T-helper 2 cell treated with Interferon-gamma antibody and Interleukin-4, amounts not matched to agents 100 ng/mL and 5 ng/mL, for 36 hours (primary cell): Measurements from ENCODE around the gene TNXB. TPM values are rescaled to one million over a fixed set of nuclear protein-coding genes. Genes with fewer than 3 reads are reported as not detected.

Source experiments
- intact Hi-C: fragments of 100-400 bp; cut with micrococcal nuclease; formaldehyde crosslinking; loops from one replicate; pipeline ENCODE4 v1.15.1; 2023
- total RNA-seq: library from RNA; stranded (reverse); gene quantifications from 2 replicates; pipeline ENCODE4 v1.2.3, GENCODE V29; 2022

The TNXB gene, protein sequence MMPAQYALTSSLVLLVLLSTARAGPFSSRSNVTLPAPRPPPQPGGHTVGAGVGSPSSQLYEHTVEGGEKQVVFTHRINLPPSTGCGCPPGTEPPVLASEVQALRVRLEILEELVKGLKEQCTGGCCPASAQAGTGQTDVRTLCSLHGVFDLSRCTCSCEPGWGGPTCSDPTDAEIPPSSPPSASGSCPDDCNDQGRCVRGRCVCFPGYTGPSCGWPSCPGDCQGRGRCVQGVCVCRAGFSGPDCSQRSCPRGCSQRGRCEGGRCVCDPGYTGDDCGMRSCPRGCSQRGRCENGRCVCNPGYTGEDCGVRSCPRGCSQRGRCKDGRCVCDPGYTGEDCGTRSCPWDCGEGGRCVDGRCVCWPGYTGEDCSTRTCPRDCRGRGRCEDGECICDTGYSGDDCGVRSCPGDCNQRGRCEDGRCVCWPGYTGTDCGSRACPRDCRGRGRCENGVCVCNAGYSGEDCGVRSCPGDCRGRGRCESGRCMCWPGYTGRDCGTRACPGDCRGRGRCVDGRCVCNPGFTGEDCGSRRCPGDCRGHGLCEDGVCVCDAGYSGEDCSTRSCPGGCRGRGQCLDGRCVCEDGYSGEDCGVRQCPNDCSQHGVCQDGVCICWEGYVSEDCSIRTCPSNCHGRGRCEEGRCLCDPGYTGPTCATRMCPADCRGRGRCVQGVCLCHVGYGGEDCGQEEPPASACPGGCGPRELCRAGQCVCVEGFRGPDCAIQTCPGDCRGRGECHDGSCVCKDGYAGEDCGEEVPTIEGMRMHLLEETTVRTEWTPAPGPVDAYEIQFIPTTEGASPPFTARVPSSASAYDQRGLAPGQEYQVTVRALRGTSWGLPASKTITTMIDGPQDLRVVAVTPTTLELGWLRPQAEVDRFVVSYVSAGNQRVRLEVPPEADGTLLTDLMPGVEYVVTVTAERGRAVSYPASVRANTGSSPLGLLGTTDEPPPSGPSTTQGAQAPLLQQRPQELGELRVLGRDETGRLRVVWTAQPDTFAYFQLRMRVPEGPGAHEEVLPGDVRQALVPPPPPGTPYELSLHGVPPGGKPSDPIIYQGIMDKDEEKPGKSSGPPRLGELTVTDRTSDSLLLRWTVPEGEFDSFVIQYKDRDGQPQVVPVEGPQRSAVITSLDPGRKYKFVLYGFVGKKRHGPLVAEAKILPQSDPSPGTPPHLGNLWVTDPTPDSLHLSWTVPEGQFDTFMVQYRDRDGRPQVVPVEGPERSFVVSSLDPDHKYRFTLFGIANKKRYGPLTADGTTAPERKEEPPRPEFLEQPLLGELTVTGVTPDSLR (N-terminal part only)
- 5.7 and 7.6 TPM in 2 replicates for total RNA-seq

DNA sequence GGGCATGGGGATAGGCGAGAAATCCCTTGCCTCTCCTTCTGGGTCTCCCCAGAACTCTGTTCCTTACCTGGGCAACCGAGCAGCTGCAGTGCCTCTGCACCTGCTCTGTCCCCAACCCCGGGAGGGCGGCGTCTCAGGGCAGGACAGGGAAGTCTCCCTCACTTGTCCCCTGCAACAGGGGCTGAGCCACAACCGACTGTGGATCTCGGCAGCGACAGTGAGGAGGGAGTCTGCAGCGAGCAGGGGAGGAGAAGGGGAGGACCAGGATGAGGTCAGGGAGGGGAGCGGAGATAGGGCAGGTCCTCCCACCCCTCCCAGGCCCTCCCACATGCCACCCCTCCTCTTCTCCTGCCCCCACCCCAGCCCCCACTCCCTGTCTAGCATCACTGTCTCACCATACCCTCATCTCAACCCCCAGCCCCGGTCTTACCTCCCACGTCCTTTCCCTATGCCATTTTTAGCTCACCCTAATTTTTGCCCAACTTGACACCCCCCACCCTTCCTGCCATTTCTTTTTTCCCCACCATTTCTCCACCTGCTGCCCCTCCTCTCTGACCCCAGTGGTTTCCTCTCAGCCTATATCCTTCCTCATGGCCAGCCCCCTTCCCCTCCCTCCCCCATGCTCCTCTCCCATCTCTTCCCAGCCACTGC is at the start of gene TNXB:
Gene TNXB, minus strand, starts transcription at position 225 of the 651 bp plus-strand sequence. CDS start 11,140 bp downstream, outside the sequence.
- intact Hi-C loops = no loop called here

DNA sequence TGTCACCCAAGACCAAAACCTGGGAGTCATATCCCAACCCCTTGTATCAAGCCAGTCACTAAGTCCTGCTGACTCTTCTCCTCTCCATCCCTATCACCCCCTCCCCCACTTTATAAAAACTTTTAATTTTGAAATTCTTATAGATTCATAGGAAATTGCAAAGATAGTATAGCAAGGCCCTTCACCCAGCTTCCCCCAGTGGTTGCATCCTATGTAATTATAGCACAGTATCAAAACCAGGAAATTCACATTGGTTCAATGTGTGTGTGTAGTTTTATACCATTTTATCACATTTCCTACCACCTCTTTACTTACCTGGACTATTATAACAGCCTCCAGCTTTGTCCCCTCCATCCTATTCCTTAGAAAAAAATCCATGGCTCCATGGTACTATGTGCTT is 48.9 kb upstream of the TNXB start:
- intact Hi-C loops = no loop called here

DNA sequence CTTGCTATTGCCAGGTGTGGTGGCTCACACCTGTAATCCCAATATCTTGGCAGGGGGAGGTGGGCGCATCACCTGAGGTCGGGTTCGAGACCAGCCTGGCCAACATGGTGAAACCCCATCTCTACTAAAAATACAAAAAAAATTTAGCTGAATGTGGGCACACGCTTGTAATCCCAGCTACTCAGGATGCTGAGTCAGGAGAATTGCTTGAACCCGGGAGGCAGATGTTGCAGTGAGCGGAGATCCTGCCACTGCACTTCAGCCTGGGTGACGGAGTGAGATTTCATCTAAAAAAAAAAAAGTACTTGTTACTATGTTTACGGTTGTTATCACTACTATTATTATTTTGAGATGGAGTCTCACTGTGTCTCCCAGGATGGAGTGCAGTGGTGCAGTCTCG is 47.8 kb upstream of the TNXB start:
- intact Hi-C loops = no loop called here

DNA sequence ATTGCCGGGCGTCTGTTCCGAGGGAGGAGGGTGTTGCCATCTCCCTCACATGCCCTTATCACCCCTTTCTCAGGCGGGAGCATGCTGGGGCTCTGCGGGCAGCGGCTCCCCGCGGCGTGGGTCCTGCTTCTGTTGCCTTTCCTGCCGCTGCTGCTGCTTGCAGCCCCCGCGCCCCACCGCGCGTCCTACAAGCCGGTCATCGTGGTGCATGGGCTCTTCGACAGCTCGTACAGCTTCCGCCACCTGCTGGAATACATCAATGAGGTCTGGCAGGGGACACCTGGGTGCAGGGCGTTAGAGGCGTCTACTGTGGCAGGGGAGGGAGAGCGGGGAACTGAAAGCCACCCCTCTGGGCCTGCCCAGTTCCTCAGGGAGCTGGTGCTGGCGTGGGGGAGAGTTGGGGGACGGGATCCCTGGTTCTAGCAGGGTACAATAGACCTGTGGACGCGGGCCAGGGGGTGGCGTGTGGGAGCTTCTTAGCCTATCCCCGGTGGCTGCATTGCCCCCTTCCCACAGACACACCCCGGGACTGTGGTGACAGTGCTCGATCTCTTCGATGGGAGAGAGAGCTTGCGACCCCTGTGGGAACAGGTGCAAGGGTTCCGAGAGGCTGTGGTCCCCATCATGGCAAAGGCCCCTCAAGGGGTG is 45.5 kb upstream of the TNXB start:
- intact Hi-C loops = loop anchor here (1.0 to 2.0 kb wide), 5 partner anchors 22 to 67 kb away; partner anchors contain the start of genes AGPAT1 and FKBPL

DNA sequence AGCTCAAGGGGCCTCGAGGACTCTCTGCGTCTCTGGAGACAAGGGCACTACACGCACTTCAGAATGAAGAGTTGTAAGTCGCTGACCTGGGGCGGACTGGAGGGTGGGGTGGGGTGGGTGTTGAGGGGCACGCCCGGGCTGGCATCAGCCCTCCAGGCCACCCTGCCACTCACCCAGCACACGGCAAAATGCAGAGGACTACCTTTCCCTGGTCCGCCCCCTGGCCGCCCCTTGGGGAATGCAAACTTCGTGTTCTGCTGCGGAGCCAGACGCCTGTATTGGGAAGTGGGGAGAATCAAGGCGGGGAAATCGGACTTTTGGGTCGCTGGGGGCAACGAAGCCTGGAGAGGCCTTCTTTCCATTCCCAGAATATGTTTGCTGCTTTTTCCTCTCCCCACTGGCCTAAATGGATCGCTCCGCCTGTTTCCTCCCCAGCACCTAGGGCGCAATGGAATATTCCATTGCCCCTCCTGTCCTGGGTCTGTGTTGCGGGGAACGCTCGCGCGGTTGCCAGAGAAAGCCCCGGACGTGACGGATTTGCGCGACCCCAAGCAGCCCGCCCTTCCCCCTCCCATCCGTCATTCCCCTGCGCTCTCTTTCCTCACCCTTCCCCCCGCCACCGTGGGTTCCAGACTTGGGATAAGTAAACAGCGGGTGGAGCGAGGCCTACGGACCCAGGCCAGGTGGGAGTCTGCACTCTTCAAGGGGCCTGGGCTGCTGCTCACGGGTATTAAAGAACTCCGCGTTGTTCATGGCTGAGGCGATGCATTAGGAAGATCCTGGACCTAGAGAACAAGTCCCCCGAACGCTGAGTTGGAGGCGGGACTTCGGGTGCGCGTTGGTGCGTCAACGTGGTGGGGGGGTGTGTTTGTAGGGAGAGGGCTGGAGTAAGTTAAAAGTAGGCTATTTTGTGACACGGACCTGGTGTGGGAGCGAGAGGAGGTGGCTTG is 44.7 kb upstream of the TNXB start, which contains the start of gene PPT2:
Gene PPT2, plus strand, starts transcription at position 578 of the 950 bp plus-strand sequence. CDS start 454 bp downstream, outside the sequence.
- intact Hi-C loops = loop anchor here (1.0 to 2.0 kb wide), 5 partner anchors 23 to 67 kb away; partner anchors contain the start of genes AGPAT1 and FKBPL

DNA sequence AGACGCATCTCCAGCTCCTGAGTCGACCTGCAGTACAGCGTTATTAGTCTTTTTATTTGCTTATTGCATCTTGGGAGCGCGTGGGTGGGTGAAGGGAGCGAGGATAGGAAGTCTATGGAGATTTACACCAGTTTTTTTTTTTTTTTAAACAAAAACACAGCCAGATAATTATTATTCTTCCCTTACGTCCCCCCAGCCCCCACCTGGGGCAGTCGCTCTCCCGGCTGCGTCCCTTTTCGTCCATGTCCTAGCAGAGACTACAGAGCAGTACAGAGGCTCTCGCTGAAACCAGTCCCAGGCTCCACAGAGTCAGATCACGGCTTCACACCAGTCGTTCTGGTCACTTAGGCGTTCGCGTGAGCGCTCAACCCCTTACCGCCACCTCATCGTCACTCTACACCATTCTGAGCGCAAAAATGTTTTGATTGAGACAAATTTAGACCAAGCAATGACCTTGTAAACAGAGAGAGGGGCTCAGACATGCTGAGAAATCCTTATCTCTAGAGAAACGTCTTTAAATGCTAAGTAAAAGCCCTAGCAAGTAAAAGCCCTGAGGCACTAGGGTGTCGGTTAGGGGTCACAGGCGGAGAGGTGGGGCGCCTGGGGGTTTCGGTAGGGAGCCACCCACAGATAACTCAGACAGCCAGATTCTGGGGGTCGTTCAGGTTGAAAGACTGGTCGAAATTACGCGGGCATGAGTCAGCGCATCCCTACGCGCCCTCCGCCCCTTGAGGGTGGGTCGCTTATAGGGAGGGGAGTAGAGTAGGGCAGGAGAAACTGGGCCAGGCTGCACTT is 43.8 kb upstream of the TNXB start:
- intact Hi-C loops = no loop called here

DNA sequence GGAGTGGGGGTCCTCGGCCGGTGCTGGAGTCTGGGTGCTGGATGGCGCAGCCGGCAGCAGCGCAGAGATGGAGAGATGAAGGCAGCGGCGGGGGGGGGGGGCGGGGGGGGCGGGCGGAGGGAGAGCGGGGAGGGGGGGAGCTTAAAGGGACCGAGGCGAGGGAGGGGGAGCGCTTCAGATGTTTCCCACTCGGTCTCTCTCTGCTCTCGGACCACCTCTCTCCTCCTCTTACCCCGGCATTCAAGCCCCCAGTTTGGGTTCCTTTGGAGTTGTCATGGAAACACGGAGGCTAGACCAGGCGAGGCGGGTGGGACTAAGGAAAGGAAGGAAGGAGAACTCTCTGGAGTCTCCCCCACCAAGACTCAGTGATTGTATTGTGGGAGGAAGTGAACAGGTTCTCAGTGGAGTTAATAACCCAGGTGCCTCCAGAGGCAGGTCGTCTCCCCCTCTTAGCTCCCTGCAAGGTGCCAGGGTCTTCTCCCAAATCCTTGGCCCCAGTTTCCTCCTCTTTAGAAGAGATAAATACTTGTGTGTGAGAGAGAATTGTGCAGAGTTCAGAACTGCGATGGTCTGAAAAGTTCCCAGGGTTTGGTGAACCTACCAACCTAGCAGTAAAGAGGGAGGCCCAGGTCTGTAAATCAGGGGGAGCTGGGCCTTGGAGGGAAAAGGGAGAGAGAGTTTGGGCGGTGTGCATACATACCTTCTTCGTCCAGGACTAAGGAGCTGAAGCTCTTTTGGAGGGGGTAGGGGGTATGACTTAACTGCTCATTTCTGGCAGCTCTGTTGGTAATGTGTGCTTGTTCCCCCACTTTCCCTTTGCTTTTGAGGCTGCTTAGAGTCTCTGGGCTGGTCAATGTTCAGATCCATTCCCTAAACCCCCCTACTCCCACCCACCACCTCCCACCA is 43.0 kb upstream of the TNXB start, which contains the start of gene PRRT1:
Gene PRRT1, minus strand, starts transcription at position 77 of the 906 bp plus-strand sequence. CDS start 112 bp downstream, outside the sequence.
- intact Hi-C loops = no loop called here

DNA sequence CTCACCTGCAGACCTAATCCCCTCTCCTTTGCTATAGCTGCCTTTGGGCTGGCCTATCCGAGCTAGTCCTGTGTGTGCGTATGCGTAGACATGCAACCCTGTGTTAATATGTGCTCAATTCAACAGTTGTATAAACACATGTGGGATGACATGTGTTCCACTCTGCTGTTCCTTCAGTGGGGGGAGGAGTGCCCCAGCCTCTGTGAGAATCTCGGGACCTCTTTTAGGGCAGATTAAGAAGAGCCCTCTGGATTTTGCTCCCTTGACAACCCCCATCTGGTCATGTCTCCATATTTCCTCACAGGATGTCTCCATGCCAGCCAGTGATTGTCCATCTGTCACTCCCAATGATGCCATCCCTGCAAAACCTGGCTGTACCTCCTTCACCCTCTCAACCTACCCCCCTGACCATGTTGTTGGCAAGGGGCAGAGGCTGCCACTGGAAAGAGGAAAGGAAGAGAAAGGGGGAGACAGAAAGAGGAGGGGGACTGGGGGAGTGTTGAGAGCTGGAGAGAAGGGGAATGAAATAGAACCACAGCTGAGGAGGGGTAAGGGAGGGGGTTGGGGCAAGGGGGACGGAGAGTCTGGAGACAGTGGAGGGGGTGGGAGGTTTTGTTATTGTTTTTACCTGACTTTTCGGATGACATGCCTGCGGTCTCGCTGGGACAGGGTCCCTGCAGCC is 42.2 kb upstream of the TNXB start:
- intact Hi-C loops = no loop called here

DNA sequence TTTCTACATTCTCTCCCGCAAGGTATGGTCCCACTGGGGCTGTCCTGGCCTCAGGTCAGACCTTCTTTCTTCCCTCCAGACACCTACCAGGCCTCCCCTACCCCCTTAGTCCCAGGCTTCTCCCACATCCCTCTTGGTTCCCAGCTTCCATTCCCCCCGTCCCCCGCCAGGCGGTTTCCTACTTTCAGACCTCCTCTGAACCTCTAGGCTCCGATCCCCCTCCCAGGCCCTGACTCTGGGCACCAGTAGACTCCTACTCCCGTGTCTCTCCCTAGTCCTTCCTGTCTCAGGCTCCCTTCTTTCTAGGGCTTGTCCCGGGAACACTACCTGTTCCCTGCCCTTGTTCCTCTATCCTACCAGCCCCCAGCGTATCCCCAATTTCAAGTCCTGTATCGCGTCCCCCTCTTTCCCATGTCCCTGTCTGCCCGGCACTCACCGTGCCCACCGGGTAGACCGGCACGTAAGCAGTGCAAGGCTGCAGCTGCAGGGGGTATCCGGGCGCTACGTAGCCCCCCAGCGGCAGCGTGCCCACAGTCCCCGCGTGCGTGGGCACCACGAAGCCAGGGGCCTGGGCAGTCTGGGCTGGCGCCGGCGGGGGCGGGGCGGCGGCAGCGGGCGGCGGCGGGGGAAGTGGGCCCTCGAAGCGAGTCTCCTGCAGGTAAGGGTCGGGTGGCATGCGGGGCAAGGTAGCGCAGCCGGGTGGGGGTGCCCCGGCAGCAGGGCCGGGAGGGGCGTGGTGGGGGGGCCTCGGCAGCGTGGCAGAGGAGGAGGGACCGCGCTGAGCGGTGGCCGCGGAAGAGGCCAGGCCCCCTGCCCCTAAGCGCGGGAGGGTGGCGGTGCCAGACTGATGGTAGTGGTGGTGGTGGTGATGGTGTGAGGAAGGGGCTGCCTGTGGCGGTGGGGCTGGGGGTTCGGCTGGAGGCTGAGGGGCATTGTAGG is 41.1 kb upstream of the TNXB start:
- intact Hi-C loops = no loop called here

DNA sequence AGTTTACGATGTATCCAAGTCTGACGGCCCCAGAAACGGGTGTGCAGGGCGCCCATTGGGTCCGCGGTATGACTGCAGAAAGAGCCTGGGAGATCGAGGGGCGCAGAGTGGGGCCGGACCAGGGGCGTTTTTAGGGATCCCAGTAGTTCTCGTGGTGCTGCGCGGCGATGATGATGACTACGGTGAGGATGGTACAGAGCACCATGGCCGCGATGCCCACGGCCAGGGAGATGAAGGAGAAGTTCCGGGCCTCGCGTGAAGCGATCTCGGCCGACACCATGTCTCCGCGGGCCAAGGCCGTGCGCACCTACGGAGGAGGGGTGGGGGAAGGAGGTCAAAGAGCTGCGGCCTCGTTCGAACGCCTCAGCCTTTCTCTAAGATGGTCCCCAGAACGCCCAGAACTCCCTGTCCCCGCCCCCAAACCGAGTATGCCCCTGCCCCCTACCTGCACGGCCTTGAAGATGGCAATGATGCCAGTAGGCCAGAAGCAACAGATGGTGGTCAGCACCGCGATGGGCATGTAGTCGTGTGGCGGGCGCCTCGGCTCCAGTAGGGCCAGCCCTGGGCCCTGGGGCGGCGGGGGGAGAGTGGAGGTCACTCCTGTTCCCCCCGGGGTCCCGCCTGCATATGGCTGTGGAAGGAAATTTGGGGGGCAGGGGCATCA is 40.1 kb upstream of the TNXB start:
- intact Hi-C loops = no loop called here

DNA sequence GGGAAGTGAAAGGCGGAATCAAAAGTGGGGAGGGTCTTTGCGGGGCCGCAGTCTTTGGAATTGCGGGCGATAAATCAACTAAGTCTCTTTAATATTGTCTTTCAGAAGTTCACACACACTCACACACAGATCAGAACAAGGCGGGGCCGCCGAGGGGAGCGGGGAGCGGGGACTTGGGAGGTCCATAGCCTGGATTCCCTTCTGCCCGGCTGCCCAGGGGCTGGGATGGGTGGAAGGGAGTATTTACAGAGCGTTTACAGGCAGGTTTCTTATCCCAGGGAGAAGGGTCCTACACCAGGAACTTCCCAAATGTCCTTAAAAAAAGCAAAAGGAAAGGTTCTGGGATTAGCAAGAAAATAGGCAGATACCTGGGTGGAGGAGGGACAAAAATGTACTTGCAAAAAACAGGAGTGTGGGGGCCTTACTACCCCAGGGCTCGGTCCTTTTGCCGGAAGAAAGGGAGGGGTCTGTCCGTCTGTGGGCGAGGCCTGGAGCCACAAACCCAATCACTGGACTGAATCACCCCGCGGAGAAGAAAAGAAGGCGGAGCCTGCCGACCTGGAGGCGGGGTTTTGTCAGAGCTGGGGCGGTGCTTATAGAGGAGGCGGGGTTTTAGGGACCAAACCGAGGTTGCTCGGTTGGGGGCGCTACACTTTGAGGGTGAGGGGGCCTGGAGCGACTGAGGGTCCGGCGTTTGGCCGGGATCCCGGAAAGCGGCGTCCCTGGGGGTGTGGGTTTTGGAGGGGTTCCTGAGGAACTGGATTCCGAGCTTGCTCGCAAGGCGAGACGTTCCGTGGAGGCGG is 39.4 kb upstream of the TNXB start:
- intact Hi-C loops = no loop called here

DNA sequence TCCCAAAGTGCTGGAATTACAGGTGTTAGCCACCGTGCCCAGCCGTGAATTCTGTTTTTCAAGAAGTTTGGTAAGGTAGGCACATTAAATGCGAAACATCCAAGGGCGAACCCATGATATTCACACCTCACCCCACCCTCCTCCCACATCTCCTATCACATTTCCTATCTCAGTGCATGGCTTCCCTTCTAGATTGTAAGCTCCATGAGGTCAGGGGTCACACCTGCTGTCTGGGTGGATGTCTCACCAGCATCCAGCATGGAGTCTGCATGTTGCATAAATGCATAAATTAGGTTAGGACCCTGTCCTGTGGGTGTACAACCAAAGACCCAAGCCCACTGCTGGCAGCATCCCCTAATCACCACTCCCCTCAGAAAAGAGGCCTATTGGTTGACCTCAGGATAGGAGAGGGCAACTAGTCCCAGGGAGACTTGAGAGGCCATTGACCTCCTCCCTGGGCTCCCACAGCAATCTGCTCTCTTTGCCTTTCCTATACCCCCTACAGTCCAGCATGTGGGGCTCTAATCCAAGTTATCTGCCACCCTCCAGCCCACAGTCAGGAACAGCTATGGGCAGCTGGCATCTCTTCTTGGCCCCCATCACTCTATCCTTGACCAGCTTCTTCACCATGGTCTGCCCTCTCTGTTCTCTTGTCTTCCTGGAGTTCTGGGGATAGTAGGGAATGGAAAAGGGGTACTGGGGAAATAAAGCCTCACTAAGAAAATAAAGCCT is 38.4 kb upstream of the TNXB start:
- intact Hi-C loops = no loop called here

DNA sequence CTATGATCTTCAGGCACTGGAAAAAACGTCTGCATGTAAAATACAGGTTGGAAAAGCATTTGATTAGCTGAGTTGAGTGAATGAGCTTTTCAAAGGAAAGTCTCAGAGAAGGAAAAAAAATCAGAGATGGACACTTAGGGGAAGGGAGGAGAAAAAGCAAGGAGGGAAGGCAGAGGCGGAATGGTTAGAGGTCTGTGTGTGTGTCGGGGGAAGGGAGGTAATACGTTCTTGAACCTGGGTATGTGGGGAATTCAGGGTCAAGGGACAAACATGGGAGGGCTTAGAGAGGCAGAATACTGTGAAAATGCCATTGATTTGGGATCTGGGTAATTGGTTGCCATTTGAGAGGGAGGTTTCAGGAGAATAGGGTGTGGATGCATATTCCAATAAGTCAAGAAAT is 37.5 kb upstream of the TNXB start:
- intact Hi-C loops = no loop called here
